Loucy (cell line): ENCODE results near the gene DNASE1.

Experiments
- H2AFZ ChIP-seq: fragments of 200-600 bp; sonication (generic); 2 replicates; pipeline ENCODE4 v1.6.0; 2016; ENCODE audit warnings: antibody characterized with exemption, mild to moderate bottlenecking, low read length, moderate library complexity
- H3F3A ChIP-seq: fragments of 200-600 bp; 2 replicates; pipeline ENCODE4 v1.6.0; 2016; ENCODE audit warnings: antibody characterized with exemption, low read depth, mild to moderate bottlenecking
- H3K27me3 ChIP-seq: fragments of 200-600 bp; sonication (generic); 2 replicates; pipeline ENCODE4 v1.6.1; 2014; ENCODE audit warnings: low read length, mild to moderate bottlenecking; ENCODE audit not compliant: insufficient read depth, poor library complexity, severe bottlenecking
- H3K36me3 ChIP-seq: fragments of 200-600 bp; sonication (generic); 2 replicates; pipeline ENCODE4 v1.6.1; 2016; ENCODE audit warnings: low read length; ENCODE audit not compliant: insufficient read depth
- H3K4me1 ChIP-seq: fragments of 200-600 bp; sonication (generic); 2 replicates; pipeline ENCODE4 v1.5.1; 2014; ENCODE audit warnings: low read length, mild to moderate bottlenecking; ENCODE audit not compliant: insufficient read depth, poor library complexity, severe bottlenecking
- H3K4me2 ChIP-seq: fragments of 200-600 bp; sonication (generic); 2 replicates; pipeline ENCODE4 v1.6.0; 2014; ENCODE audit warnings: antibody characterized with exemption, low read length, low read depth, mild to moderate bottlenecking; ENCODE audit not compliant: poor library complexity, severe bottlenecking
- H3K4me3 ChIP-seq: fragments of 200-600 bp; sonication (generic); 2 replicates; pipeline ENCODE4 v1.5.1; 2014; ENCODE audit warnings: low read length, mild to moderate bottlenecking, mixed read lengths; ENCODE audit not compliant: poor library complexity, severe bottlenecking
- H3K79me2 ChIP-seq: fragments of 200-600 bp; sonication (generic); 2 replicates; pipeline ENCODE4 v1.6.1; 2014; ENCODE audit warnings: low read length; ENCODE audit not compliant: insufficient read depth
- H3K9ac ChIP-seq: fragments of 200-600 bp; sonication (generic); 2 replicates; pipeline ENCODE4 v1.6.0; 2014; ENCODE audit warnings: mild to moderate bottlenecking, low read depth, low read length, moderate library complexity; ENCODE audit not compliant: poor library complexity, severe bottlenecking
- H3K9me2 ChIP-seq: fragments of 200-600 bp; sonication (generic); replicated peaks from 2 replicates; pipeline ENCODE4 v1.6.1; 2016; ENCODE audit warnings: low read depth, low read length, mixed read lengths
- H3K9me3 ChIP-seq: fragments of 200-600 bp; sonication (generic); 2 replicates; pipeline ENCODE4 v1.6.1; 2014; ENCODE audit warnings: mild to moderate bottlenecking, antibody characterized with exemption, low read length, low read depth; ENCODE audit not compliant: insufficient read depth
- H4K20me1 ChIP-seq: fragments of 200-600 bp; sonication (generic); 2 replicates; pipeline ENCODE4 v1.6.0; 2014; ENCODE audit warnings: antibody characterized with exemption, low read length, mild to moderate bottlenecking; ENCODE audit not compliant: insufficient read depth, poor library complexity, severe bottlenecking
- CTCF ChIP-seq: fragments of 200-600 bp; sonication (generic); conservative IDR thresholded peaks from 2 replicates; pipeline ENCODE4 v1.5.1; 2014; ENCODE audit warnings: mild to moderate bottlenecking, antibody characterized with exemption, low read length
- EZH2phosphoT487 ChIP-seq: fragments of 200-600 bp; IDR thresholded peaks from 2 replicates; pipeline ENCODE4 v1.6.1; 2018; ENCODE audit warnings: antibody characterized with exemption, mild to moderate bottlenecking, moderate library complexity, borderline replicate concordance

The DNASE1 gene

GRCh38 chr16:3642397-3643094, 11.9 kb upstream of the DNASE1 start:
- H3K4me3 ChIP-seq: no peak overlapping the region
- H2AFZ ChIP-seq: no peak overlapping the region
- no peaks in the 10 kb centered on the region for H3K27me3 ChIP-seq
- H3K4me2 ChIP-seq: no peak overlapping the region
- H3K9ac ChIP-seq: no peak overlapping the region
- TF ChIP-seq CTCF (no peak), EZH2phosphoT487 (no peak)
- peaks cover 5% of the 10 kb centered on the region; the same call in 1 of the 2 replicates for H3K79me2 ChIP-seq
- H3K9me3 ChIP-seq: no peaks in the 10 kb centered on the region
- H3K4me1 ChIP-seq: peaks cover 6% of the 10 kb centered on the region
- no peaks in the 10 kb centered on the region for H3K36me3 ChIP-seq
- H3K9me2 ChIP-seq: no peaks in the 10 kb centered on the region
- H4K20me1 ChIP-seq: no peaks in the 10 kb centered on the region
- H3F3A ChIP-seq: no peaks in the 10 kb centered on the region

GRCh38 chr16:3643095-3643730, 11.3 kb upstream of the DNASE1 start:
- no peaks in the 10 kb centered on the region for H3K36me3 ChIP-seq
- H3K9me2 ChIP-seq: no peaks in the 10 kb centered on the region
- H3F3A ChIP-seq: no peaks in the 10 kb centered on the region
- H4K20me1 ChIP-seq: no peaks in the 10 kb centered on the region
- no peaks in the 10 kb centered on the region for H3K27me3 ChIP-seq
- H3K4me2 ChIP-seq: no peak overlapping the region
- H3K4me1 ChIP-seq: no peaks in the 10 kb centered on the region
- no peak overlapping the region for H3K4me3 ChIP-seq
- no peak overlapping the region for H3K9ac ChIP-seq
- no peak overlapping the region for H2AFZ ChIP-seq
- no peak for TF ChIP-seq CTCF
- no peak for TF ChIP-seq EZH2phosphoT487
- H3K9me3 ChIP-seq: no peaks in the 10 kb centered on the region
- peaks cover 5% of the 10 kb centered on the region; the same call in 1 of the 2 replicates for H3K79me2 ChIP-seq

- Histone ChIP-seq H3K9me3 (no peaks in the 10 kb centered on the region), H3K4me2 (no peak overlapping the region), H3F3A (no peaks in the 10 kb centered on the region), H3K9me2 (no peaks in the 10 kb centered on the region), H3K36me3 (no peaks in the 10 kb centered on the region), H3K27me3 (no peaks in the 10 kb centered on the region), H3K4me1 (no peaks in the 10 kb centered on the region), H3K4me3 (no peak overlapping the region), H3K79me2 (no peaks in the 10 kb centered on the region), H2AFZ (no peak overlapping the region), H3K9ac (no peak overlapping the region), H4K20me1 (no peaks in the 10 kb centered on the region)
- TF ChIP-seq CTCF (no peak), EZH2phosphoT487 (no peak)
Observed at GRCh38 chr16:3645108-3645503, 9.4 kb upstream of the DNASE1 start.
